ENCODE measurements around the gene DRD2. TPM values are rescaled to one million over a fixed set of nuclear protein-coding genes. Genes with fewer than 3 reads are reported as not detected.

The DRD2 gene
- total RNA-seq, 4 donors from 2014 or later: 0.41 to 31.3 TPM; not detected in 2

DNA sequence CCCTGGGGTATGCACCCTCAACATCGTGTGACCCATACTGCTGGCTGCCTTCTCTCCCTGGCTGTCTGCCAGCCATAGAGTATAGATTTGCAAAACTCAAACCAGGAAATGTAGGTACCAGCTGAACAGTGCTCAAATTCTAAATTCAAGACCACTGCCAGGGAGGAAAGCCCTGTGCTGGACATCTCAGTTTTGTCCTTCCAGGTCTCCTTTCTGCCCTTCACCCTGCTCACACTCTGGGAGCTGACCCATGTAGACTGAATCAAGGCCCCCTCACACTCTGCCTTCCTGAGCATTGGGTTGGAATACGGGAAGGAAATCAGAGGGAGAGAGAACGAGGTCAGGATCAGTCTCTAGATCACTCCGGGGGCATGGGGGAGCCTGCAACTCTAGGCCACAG lies 12.4 kb upstream of the DRD2 start:
- Histone ChIP-seq H3K4me1 (no peaks in the 10 kb centered on the region), H3K27ac (no peak overlapping the region), H3K4me3 (no peak overlapping the region), H3K36me3 (no peaks in the 10 kb centered on the region), H3K9me3 (no peaks in the 10 kb centered on the region), H3K27me3 (no peaks in the 10 kb centered on the region)
- TF ChIP-seq, protein P1, sequence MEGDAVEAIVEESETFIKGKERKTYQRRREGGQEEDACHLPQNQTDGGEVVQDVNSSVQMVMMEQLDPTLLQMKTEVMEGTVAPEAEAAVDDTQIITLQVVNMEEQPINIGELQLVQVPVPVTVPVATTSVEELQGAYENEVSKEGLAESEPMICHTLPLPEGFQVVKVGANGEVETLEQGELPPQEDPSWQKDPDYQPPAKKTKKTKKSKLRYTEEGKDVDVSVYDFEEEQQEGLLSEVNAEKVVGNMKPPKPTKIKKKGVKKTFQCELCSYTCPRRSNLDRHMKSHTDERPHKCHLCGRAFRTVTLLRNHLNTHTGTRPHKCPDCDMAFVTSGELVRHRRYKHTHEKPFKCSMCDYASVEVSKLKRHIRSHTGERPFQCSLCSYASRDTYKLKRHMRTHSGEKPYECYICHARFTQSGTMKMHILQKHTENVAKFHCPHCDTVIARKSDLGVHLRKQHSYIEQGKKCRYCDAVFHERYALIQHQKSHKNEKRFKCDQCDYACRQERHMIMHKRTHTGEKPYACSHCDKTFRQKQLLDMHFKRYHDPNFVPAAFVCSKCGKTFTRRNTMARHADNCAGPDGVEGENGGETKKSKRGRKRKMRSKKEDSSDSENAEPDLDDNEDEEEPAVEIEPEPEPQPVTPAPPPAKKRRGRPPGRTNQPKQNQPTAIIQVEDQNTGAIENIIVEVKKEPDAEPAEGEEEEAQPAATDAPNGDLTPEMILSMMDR (IDR thresholded peaks at IDR 0.05 in 4 of 5, conservative IDR thresholded peaks at IDR 0.05 in 1 of 5): no peak
- TF ChIP-seq POLR2A (IDR thresholded peaks at IDR 0.05): no peak
- DNase-seq (no peak), ATAC-seq (no peak)
- intact Hi-C loops (cut with DNase I; ENCODE audit: low total_unique reads) (no loop called here), in situ Hi-C loops (cut with MboI; ENCODE audit: low sequenced_read_pairs in 4 of 4) (no loop called here)

DNA sequence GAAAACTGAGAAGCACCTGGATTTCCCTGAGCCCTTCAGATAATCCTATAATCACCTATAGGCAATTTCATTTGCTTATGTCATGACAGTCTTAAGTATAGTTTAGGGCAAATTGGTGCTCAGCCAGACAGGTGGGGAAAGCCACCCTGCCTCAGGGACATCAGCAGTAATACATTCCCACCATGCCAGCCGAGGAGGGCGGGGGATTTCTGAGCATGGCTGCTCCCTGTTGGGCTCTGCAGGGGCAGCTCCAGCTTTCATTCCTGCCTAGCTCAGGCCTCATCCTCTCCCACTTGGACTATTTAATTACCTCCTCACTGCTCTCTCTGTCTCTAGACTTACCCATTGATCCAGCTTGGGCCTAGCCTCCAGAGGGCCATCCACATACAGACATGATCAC lies 9.0 kb upstream of the DRD2 start:
- Histone ChIP-seq H3K9me3 (no peaks in the 10 kb centered on the region), H3K4me3 (no peak overlapping the region), H3K4me1 (no peaks in the 10 kb centered on the region), H3K27me3 (peaks cover 0 to 6% (median 0%) of the 10 kb centered on the region in 3 donors), H3K27ac (no peak overlapping the region), H3K36me3 (no peaks in the 10 kb centered on the region)
- ATAC-seq (no peak), DNase-seq (no peak)
- intact Hi-C loops (cut with DNase I; ENCODE audit: low total_unique reads): no loop called here
- in situ Hi-C loops (cut with MboI; ENCODE audit: low sequenced_read_pairs in 4 of 4): no loop called here
- no peak for TF ChIP-seq POLR2A (IDR thresholded peaks at IDR 0.05)
- TF ChIP-seq, protein P1 (IDR thresholded peaks at IDR 0.05 in 4 of 5, conservative IDR thresholded peaks at IDR 0.05 in 1 of 5): no peak

DNA sequence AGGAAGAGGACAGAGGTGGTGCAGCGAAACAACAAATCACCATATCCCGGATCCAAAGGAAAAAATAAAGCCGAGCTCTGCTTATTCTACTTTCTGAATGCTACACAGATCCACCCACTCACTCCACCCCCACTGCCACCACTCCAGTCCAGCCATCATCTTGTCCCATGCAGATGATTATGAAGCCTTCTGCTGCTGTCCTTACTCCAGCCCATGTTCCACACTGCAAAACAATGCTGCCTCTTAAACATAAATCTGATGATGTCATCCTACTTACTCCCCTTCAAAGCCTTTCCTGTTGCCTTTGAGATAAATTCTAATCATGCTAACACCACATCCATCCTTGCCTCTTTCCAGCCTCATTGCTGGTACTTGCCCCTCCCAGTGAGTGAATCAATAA lies 6.5 kb upstream of the DRD2 start:
- H3K4me3 ChIP-seq: no peak overlapping the region
- H3K4me1 ChIP-seq: no peaks in the 10 kb centered on the region
- no peak for TF ChIP-seq POLR2A (IDR thresholded peaks at IDR 0.05)
- TF ChIP-seq, protein P1 (IDR thresholded peaks at IDR 0.05 in 4 of 5, conservative IDR thresholded peaks at IDR 0.05 in 1 of 5): no peak
- intact Hi-C loops (cut with DNase I; ENCODE audit: low total_unique reads): no loop called here
- DNase-seq (no peak), ATAC-seq (no peak)
- in situ Hi-C loops (cut with MboI; ENCODE audit: low sequenced_read_pairs in 4 of 4): no loop called here
- peaks cover 13 to 25% (median 18%) of the 10 kb centered on the region in 3 donors for H3K27me3 ChIP-seq
- no peaks in the 10 kb centered on the region for H3K9me3 ChIP-seq
- no peak overlapping the region for H3K27ac ChIP-seq
- H3K36me3 ChIP-seq: no peaks in the 10 kb centered on the region

DNA sequence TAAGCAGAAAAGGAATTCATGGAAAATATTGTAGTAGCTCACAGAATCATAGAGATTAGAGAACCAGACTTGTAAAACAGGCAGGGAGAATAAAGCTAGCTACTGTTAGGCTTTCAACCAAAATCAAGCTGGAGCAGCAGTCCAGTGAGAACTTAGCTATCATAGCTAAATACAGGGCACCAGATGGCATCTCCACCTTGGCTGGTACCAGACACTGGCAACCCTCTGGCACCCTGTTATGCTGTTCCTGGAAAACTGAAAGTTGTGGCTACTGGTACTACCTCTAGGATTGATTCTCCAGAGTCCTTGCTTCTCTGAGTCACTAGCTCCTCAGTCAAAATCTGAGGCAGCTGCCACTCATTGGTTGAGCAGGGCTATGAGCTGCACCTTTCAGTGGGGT lies 6.0 kb upstream of the DRD2 start:
- H3K4me3 ChIP-seq: no peak overlapping the region
- in situ Hi-C loops (cut with MboI; ENCODE audit: low sequenced_read_pairs in 4 of 4): no loop called here
- no peak for TF ChIP-seq POLR2A (IDR thresholded peaks at IDR 0.05)
- TF ChIP-seq, protein P1 (IDR thresholded peaks at IDR 0.05 in 4 of 5, conservative IDR thresholded peaks at IDR 0.05 in 1 of 5): no peak
- no peak overlapping the region for H3K27ac ChIP-seq
- intact Hi-C loops (cut with DNase I; ENCODE audit: low total_unique reads): no loop called here
- peaks cover 17 to 29% (median 22%) of the 10 kb centered on the region in 3 donors for H3K27me3 ChIP-seq
- DNase-seq (no peak), ATAC-seq (no peak)
- no peaks in the 10 kb centered on the region for H3K36me3 ChIP-seq
- no peaks in the 10 kb centered on the region for H3K9me3 ChIP-seq
- H3K4me1 ChIP-seq: no peaks in the 10 kb centered on the region

DNA sequence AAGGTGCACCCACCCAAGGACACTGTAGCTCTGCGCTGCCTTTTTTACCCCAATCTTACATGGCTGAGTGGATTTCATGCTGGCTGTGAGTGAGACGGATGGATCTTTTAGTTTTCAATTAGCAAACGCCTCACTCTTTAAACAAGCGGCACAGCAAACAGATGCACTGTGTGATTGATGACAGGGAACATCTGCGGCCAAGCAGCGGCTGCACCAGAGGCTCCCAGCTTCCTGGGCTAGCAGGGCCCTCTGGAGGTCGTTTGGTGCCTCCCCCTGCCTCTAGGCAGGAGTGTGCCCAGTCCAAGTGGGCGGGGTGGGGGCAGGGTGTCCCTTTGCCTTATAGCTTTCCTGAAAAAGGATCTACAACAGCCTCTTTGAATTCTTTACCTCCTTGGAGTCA lies 2.1 kb upstream of the DRD2 start:
- no peak for DNase-seq
- no peak for TF ChIP-seq POLR2A (IDR thresholded peaks at IDR 0.05)
- TF ChIP-seq, protein P1 (IDR thresholded peaks at IDR 0.05 in 4 of 5, conservative IDR thresholded peaks at IDR 0.05 in 1 of 5): no peak
- no peak for ATAC-seq
- intact Hi-C loops (cut with DNase I; ENCODE audit: low total_unique reads) (no loop called here), in situ Hi-C loops (cut with MboI; ENCODE audit: low sequenced_read_pairs in 4 of 4) (no loop called here)
- Histone ChIP-seq H3K4me1 (no peaks in the 10 kb centered on the region), H3K4me3 (no peak overlapping the region), H3K36me3 (no peaks in the 10 kb centered on the region), H3K27ac (no peak overlapping the region), H3K9me3 (no peaks in the 10 kb centered on the region), H3K27me3 (peaks cover 50 to 59% (median 56%) of the 10 kb centered on the region in 3 donors)

Measured in gastrocnemius medialis (tissue), 4 donors.